HG03196 (cell line): ENCODE data around the gene CDCP2.
"Not testable (repeated sequence)": the region's sequence is repeated elsewhere in the genome, so short reads cannot be mapped to it uniquely, and the experiment has no call there.

Experiments used
- ATAC-seq: cut with Tn5 transposase; IDR thresholded peaks from one replicate; pipeline ENCODE4 v1.9.1; 2021; ENCODE audit not compliant: unreplicated experiment

CDCP2 gene

GRCh38 chr1:54168206-54168965, 15.6 kb upstream of the CDCP2 start:
- no peak for ATAC-seq

GRCh38 chr1:54167422-54168139, 14.8 kb upstream of the CDCP2 start:
- no peak for ATAC-seq

- ATAC-seq, result not testable (repeated sequence)
Observed at GRCh38 chr1:54166357-54166756, 13.6 kb upstream of the CDCP2 start.

- ATAC-seq, result no peak
Observed at GRCh38 chr1:54165146-54165545, 12.3 kb upstream of the CDCP2 start.

- no peak for ATAC-seq
Observed at GRCh38 chr1:54163573-54163972, 10.8 kb upstream of the CDCP2 start.

GRCh38 chr1:54163051-54163450, 10.3 kb upstream of the CDCP2 start:
- no peak for ATAC-seq

GRCh38 chr1:54161495-54162168, 8.8 kb upstream of the CDCP2 start:
- ATAC-seq, result no peak

GRCh38 chr1:54160351-54160750, 7.6 kb upstream of the CDCP2 start:
- no peak for ATAC-seq

- no peak for ATAC-seq
Observed at GRCh38 chr1:54159733-54160316, 7.0 kb upstream of the CDCP2 start.

- ATAC-seq, result no peak
Observed at GRCh38 chr1:54158071-54158470, 5.3 kb upstream of the CDCP2 start.

- ATAC-seq, result no peak
Observed at GRCh38 chr1:54157401-54157800, 4.6 kb upstream of the CDCP2 start.

GRCh38 chr1:54156986-54157385, 4.2 kb upstream of the CDCP2 start:
- ATAC-seq, result no peak

- ATAC-seq, result no peak
Observed at GRCh38 chr1:54156201-54156600, 3.4 kb upstream of the CDCP2 start.

GRCh38 chr1:54153535-54154439, 987 bp upstream of the CDCP2 start:
- no peak for ATAC-seq

- no peak for ATAC-seq
Observed at GRCh38 chr1:54151013-54151412, 1.8 kb downstream of the CDCP2 start.

- ATAC-seq, result no peak
Observed at GRCh38 chr1:54149734-54150133, 3.1 kb downstream of the CDCP2 start.

GRCh38 chr1:54144366-54144765, 8.4 kb downstream of the CDCP2 start:
- no peak for ATAC-seq

GRCh38 chr1:54142146-54142900, 10.5 kb downstream of the CDCP2 start:
- ATAC-seq, result no peak

- ATAC-seq, result no peak
Observed at GRCh38 chr1:54139711-54140110, 13.1 kb downstream of the CDCP2 start.

GRCh38 chr1:54138994-54139393, 13.8 kb downstream of the CDCP2 start:
- ATAC-seq, result no peak
